Measurements from ENCODE around the gene GLIS2.

- TF ChIP-seq CTCF (conservative IDR thresholded peaks at IDR 0.05 in 1 of 2, IDR thresholded peaks at IDR 0.05 in 1 of 2; ENCODE audit: extremely low read depth in 1 of 2, insufficient read depth in 1 of 2, low read depth in 1 of 2, low read length in 2 of 2): no peak
- no peak for TF ChIP-seq EZH2 (IDR thresholded peaks at IDR 0.05; ENCODE audit: borderline replicate concordance, low read length)
Measured at GRCh38 chr16:4270091-4270490, 45.8 kb upstream of the GLIS2 start.

Measured in mammary epithelial cell (primary cell).